Mucosa of descending colon (tissue), 3 donors: ENCODE data around the gene TBC1D22B. TPM values are rescaled to one million over a fixed set of nuclear protein-coding genes. Genes with fewer than 3 reads are reported as not detected.

Experiments used
- ATAC-seq: fragments of 200-7000 bp; cut with Tn5 transposase; one replicate; pipeline ENCODE4 v1.9.1; 2020; ENCODE audit warnings: mild to moderate bottlenecking, moderate library complexity
- DNase-seq, 3 donors: peaks; one replicate each; pipeline ENCODE4 v3.0.0-alpha.2; 2020
- H3K36me3 ChIP-seq: fragments of 200-600 bp; one replicate; pipeline ENCODE4 v1.8.0; 2021; ENCODE audit warnings: low read depth, mild to moderate bottlenecking
- H3K4me1 ChIP-seq: fragments of 200-600 bp; one replicate; pipeline ENCODE4 v1.8.0; 2021; ENCODE audit warnings: low read depth, mild to moderate bottlenecking
- H3K4me3 ChIP-seq: fragments of 200-600 bp; one replicate; pipeline ENCODE4 v1.8.0; 2021; ENCODE audit warnings: mild to moderate bottlenecking
- H3K9me3 ChIP-seq: fragments of 200-600 bp; one replicate; pipeline ENCODE4 v1.8.0; 2021; ENCODE audit warnings: mild to moderate bottlenecking
- CTCF ChIP-seq: fragments of 200-600 bp; IDR thresholded peaks from one replicate; pipeline ENCODE4 v1.8.0; 2022; ENCODE audit warnings: antibody characterized with exemption, mild to moderate bottlenecking
- intact Hi-C, 2 donors: fragments of 100-400 bp; cut with DNase I in 1 of 2; cut with micrococcal nuclease in 1 of 2; formaldehyde crosslinking; loops; one replicate each; pipeline versions ENCODE4 v1.11.0 to v1.11.1; 2022; cut with DNase I, micrococcal nuclease
- total RNA-seq, 3 donors: library from RNA; stranded (reverse); fragmentation: NEBNext Ultra II Directional in 2 of 3; extraction: Animal tissue kit (Norgen Biotek cat#: 25700) in 2 of 3; gene quantifications; one replicate each; pipeline versions ENCODE4 v1.2.1 to v1.2.4, GENCODE V29; 2021 to 2023
- donor health status: DM: no; HTN: no; CAD: no; lungs with moderate emphysema.
- donor health status: DM: no; HTN: no; CAD: no.
- donor health status: DM: no; HTN: yes; CAD: no.

TBC1D22B gene
- total RNA-seq, 3 donors from 2014 or later, result 12.9 to 15.5 (median 14.8) TPM

GRCh38 chr6:37222125-37222967, 35.2 kb upstream of the TBC1D22B start:
- Histone ChIP-seq H3K4me1 (peaks cover 4% of the 10 kb centered on the region), H3K9me3 (no peaks in the 10 kb centered on the region), H3K36me3 (no peaks in the 10 kb centered on the region), H3K4me3 (peak overlapping the region; percentile 22)
- DNase-seq, result peak; percentile 77 to 88 (median 85)
- peak; percentile 94 for ATAC-seq
- no peak for TF ChIP-seq CTCF
- intact Hi-C loops, result no loop called here

GRCh38 chr6:37222992-37223391, 34.6 kb upstream of the TBC1D22B start:
- no peak for DNase-seq
- no peak for ATAC-seq
- TF ChIP-seq CTCF, result no peak
- Histone ChIP-seq H3K4me1 (peaks cover 4% of the 10 kb centered on the region), H3K9me3 (no peaks in the 10 kb centered on the region), H3K4me3 (peak overlapping the region; percentile 22), H3K36me3 (no peaks in the 10 kb centered on the region)
- intact Hi-C loops, result no loop called here

- DNase-seq, result no peak
- Histone ChIP-seq H3K4me3 (no peak overlapping the region), H3K36me3 (no peaks in the 10 kb centered on the region), H3K9me3 (no peaks in the 10 kb centered on the region), H3K4me1 (peaks cover 4% of the 10 kb centered on the region)
- no peak for ATAC-seq
- no peak for TF ChIP-seq CTCF
- intact Hi-C loops, result no loop called here
Measured at GRCh38 chr6:37225350-37226169, 32.0 kb upstream of the TBC1D22B start.

GRCh38 chr6:37230104-37230503, 27.5 kb upstream of the TBC1D22B start:
- intact Hi-C loops, result no loop called here
- Histone ChIP-seq H3K4me1 (no peaks in the 10 kb centered on the region), H3K36me3 (no peaks in the 10 kb centered on the region), H3K9me3 (no peaks in the 10 kb centered on the region), H3K4me3 (no peak overlapping the region)
- TF ChIP-seq CTCF, result no peak
- DNase-seq, result no peak
- no peak for ATAC-seq

GRCh38 chr6:37232430-37233017, 25.0 kb upstream of the TBC1D22B start:
- no peaks in the 10 kb centered on the region for H3K36me3 ChIP-seq
- no peaks in the 10 kb centered on the region for H3K9me3 ChIP-seq
- no peak overlapping the region for H3K4me3 ChIP-seq
- intact Hi-C loops, result no loop called here
- DNase-seq, result no peak
- ATAC-seq, result no peak
- TF ChIP-seq CTCF, result no peak
- H3K4me1 ChIP-seq, result no peaks in the 10 kb centered on the region
